BJ (cell line): ENCODE results near the gene POU2F3. TPM values are rescaled to one million over a fixed set of nuclear protein-coding genes. Genes with fewer than 3 reads are reported as not detected.

ENCODE experiments used
- CTCF ChIA-PET: fragments of 350-600 bp; formaldehyde crosslinking; extraction: SDS; loops from one replicate; lab custom pipeline; 2021; ENCODE audit warnings: antibody characterized with exemption, inconsistent platforms; lab: Yijun Ruan, JAX
- POLR2A ChIA-PET: fragments of 300-600 bp; sonication (Branson Sonifier 250); formaldehyde crosslinking; extraction: SDS; loops from one replicate; lab custom pipeline; 2021; ENCODE audit warnings: antibody characterized with exemption; lab: Charles Lee
- DNase-seq: peaks from one replicate; pipeline ENCODE4 v3.0.0-alpha.2; 2011; ENCODE audit warnings: low read depth
- H3K27me3 ChIP-seq: 2 replicates; pipeline ENCODE4 v1.6.0; 2011; ENCODE audit warnings: low read length; ENCODE audit not compliant: control insufficient read depth, insufficient read depth
- H3K36me3 ChIP-seq: 2 replicates; pipeline ENCODE4 v1.5.1; 2011; ENCODE audit warnings: low read length; ENCODE audit not compliant: control insufficient read depth, insufficient read depth
- H3K4me3 ChIP-seq: 2 replicates; pipeline ENCODE4 v1.5.1; 2011; ENCODE audit warnings: low read depth, mild to moderate bottlenecking, control low read depth, low read length
- polyA plus RNA-seq: library from polyadenylated mRNA; depleted of rRNA; stranded (reverse); fragments of >200 nt; gene quantifications from 2 replicates; pipeline ENCODE4 v1.2.3, GENCODE V29; 2011
- TF ChIP-seq, protein P1 (sequence below): IDR thresholded peaks from 2 replicates; pipeline ENCODE4 v1.5.1; 2011; ENCODE audit warnings: low read depth, mild to moderate bottlenecking, control low read depth, inconsistent platforms, low read length, moderate library complexity; ENCODE audit not compliant: insufficient read depth

Gene POU2F3
- polyA plus RNA-seq, 1 experiment = 0.06 TPM

- ChIA-PET CTCF (interaction anchor here (0.7 to 16.4 kb wide), 14 partner anchors 10 to 71 kb away, joined by 3 to 250 read pairs (median 5); no protein-coding TSS in a partner anchor), POLR2A (no interaction called here)
- DNase-seq = no peak
- H3K4me3 ChIP-seq = no peak overlapping the region
- peaks cover 6% of the 10 kb centered on the region; the same call in 1 of the 2 replicates for H3K27me3 ChIP-seq
- peaks cover 5% of the 10 kb centered on the region for H3K36me3 ChIP-seq
- TF ChIP-seq, protein P1, sequence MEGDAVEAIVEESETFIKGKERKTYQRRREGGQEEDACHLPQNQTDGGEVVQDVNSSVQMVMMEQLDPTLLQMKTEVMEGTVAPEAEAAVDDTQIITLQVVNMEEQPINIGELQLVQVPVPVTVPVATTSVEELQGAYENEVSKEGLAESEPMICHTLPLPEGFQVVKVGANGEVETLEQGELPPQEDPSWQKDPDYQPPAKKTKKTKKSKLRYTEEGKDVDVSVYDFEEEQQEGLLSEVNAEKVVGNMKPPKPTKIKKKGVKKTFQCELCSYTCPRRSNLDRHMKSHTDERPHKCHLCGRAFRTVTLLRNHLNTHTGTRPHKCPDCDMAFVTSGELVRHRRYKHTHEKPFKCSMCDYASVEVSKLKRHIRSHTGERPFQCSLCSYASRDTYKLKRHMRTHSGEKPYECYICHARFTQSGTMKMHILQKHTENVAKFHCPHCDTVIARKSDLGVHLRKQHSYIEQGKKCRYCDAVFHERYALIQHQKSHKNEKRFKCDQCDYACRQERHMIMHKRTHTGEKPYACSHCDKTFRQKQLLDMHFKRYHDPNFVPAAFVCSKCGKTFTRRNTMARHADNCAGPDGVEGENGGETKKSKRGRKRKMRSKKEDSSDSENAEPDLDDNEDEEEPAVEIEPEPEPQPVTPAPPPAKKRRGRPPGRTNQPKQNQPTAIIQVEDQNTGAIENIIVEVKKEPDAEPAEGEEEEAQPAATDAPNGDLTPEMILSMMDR = peak; percentile 64
Measured at GRCh38 chr11:120229451-120230424, 10.2 kb upstream of the POU2F3 start.

- TF ChIP-seq, protein P1 = no peak
- H3K4me3 ChIP-seq = no peak overlapping the region
- CTCF ChIA-PET = interaction anchor here (0.7 to 16.4 kb wide), 10 partner anchors 12 to 72 kb away, joined by 3 to 250 read pairs (median 5); no protein-coding TSS in a partner anchor
- POLR2A ChIA-PET = no interaction called here
- no peak for DNase-seq
- peaks cover 8% of the 10 kb centered on the region; the same call in 1 of the 2 replicates for H3K27me3 ChIP-seq
- H3K36me3 ChIP-seq = peaks cover 5% of the 10 kb centered on the region
Measured at GRCh38 chr11:120230433-120231071, 9.4 kb upstream of the POU2F3 start.

GRCh38 chr11:120231963-120232362 lies 8.0 kb upstream of the POU2F3 start:
- Histone ChIP-seq H3K36me3 (peaks cover 4% of the 10 kb centered on the region), H3K27me3 (peaks cover 17% of the 10 kb centered on the region), H3K4me3 (no peak overlapping the region)
- TF ChIP-seq, protein P1 = no peak
- no peak for DNase-seq
- CTCF ChIA-PET = interaction anchor here (1.8 to 16.4 kb wide), 4 partner anchors 51 to 69 kb away, joined by 6 to 250 read pairs (median 128); no protein-coding TSS in a partner anchor
- POLR2A ChIA-PET = no interaction called here

DNA sequence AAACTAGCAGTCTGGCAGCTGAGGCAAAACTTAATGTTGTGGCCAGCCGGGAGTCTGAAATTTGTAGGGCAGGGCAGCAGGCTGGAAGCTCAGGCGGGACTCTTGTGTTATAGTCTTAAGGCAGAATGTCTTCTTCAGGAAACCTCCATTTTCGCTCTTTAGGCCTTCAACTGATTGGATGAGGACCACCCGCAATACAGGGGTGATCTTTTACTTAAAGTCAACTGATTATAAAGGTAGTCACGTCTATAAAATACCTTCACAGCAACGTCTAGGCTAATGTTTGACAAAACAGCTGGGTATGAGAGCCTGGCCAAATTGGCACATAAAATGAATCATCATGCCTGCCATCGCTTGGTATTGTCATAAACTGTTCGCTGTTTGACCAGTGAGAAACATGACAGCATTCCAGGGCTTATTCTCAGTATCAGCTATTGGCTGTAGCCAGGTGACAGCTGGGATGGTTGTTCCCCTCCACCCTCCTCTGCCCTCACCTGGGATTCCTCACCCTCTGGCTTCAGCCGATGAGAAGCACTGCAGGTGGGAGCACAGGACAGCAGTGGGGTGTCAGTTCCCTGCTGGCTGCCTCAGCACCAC lies 6.6 kb upstream of the POU2F3 start:
- CTCF ChIA-PET = interaction anchor here (1.6 to 16.4 kb wide), 6 partner anchors 9 to 67 kb away, joined by 5 to 250 read pairs (median 44); no protein-coding TSS in a partner anchor
- peaks cover 24% of the 10 kb centered on the region for H3K27me3 ChIP-seq
- TF ChIP-seq, protein P1 = no peak

More for the DNA sequence above, 6.6 kb upstream of the POU2F3 start:
- POLR2A ChIA-PET = no interaction called here
- no peak for DNase-seq
- no peaks in the 10 kb centered on the region; the same call in 1 of the 2 replicates for H3K36me3 ChIP-seq
- H3K4me3 ChIP-seq = no peak overlapping the region
